NCI-H2029 treated with DMSO at 0.1 percent for 48 hours (cell line): Measurements from ENCODE around the gene RANBP3L.
"Not testable (repeated sequence)": the region's sequence is repeated elsewhere in the genome, so short reads cannot be mapped to it uniquely, and the experiment has no call there.

Source experiments
- DNase-seq: peaks from one replicate; lab custom pipeline; 2025; lab: John Stamatoyannopoulos, UW

RANBP3L gene

GRCh38 chr5:36285837-36286615, 15.7 kb downstream of the RANBP3L start:
- DNase-seq, result no peak

- not testable (repeated sequence) for DNase-seq
These were observed 17.9 kb downstream of the RANBP3L start for GRCh38 chr5:36283775-36284174.

- DNase-seq, result no peak
These were observed 20.1 kb downstream of the RANBP3L start for GRCh38 chr5:36281626-36282025.

- no peak for DNase-seq
These were observed 22.5 kb downstream of the RANBP3L start for GRCh38 chr5:36279054-36279698.

GRCh38 chr5:36277521-36278176, 24.1 kb downstream of the RANBP3L start:
- no peak for DNase-seq

- DNase-seq, result peak; percentile 7
These were observed 24.8 kb downstream of the RANBP3L start for GRCh38 chr5:36276864-36277263.

- no peak for DNase-seq
These were observed 27.7 kb downstream of the RANBP3L start for GRCh38 chr5:36273809-36274526.

GRCh38 chr5:36272136-36272690, 29.5 kb downstream of the RANBP3L start:
- no peak for DNase-seq

GRCh38 chr5:36270876-36271575, 30.7 kb downstream of the RANBP3L start:
- DNase-seq, result no peak

GRCh38 chr5:36270175-36270574, 31.5 kb downstream of the RANBP3L start:
- DNase-seq, result peak; percentile 78

GRCh38 chr5:36269478-36269877, 32.2 kb downstream of the RANBP3L start:
- DNase-seq, result no peak

- DNase-seq, result no peak
These were observed 33.8 kb downstream of the RANBP3L start for GRCh38 chr5:36267905-36268304.

GRCh38 chr5:36264202-36264760, 37.4 kb downstream of the RANBP3L start:
- DNase-seq, result no peak

GRCh38 chr5:36261186-36261585, 40.5 kb downstream of the RANBP3L start:
- DNase-seq, result peak; percentile 28

GRCh38 chr5:36253575-36253974, 48.1 kb downstream of the RANBP3L start:
- no peak for DNase-seq

GRCh38 chr5:36252722-36253365, 48.9 kb downstream of the RANBP3L start:
- no peak for DNase-seq

- DNase-seq, result no peak
These were observed 50.5 kb downstream of the RANBP3L start for GRCh38 chr5:36251218-36251617.

GRCh38 chr5:36250427-36250826, 51.3 kb downstream of the RANBP3L start:
- DNase-seq, result no peak

GRCh38 chr5:36246036-36246800, 55.5 kb downstream of the RANBP3L start:
- no peak for DNase-seq

- no peak for DNase-seq
These were observed 57.6 kb downstream of the RANBP3L start for GRCh38 chr5:36244076-36244475.
